HG02571 (cell line): ENCODE results near the gene MAGEA2.
"Not testable (repeated sequence)": the region's sequence is repeated elsewhere in the genome, so short reads cannot be mapped to it uniquely, and the experiment has no call there.

Experiments
- ATAC-seq: cut with Tn5 transposase; IDR thresholded peaks from one replicate; pipeline ENCODE4 v1.9.1; 2021; ENCODE audit warnings: mild to moderate bottlenecking, moderate library complexity; ENCODE audit not compliant: unreplicated experiment

MAGEA2 gene

DNA sequence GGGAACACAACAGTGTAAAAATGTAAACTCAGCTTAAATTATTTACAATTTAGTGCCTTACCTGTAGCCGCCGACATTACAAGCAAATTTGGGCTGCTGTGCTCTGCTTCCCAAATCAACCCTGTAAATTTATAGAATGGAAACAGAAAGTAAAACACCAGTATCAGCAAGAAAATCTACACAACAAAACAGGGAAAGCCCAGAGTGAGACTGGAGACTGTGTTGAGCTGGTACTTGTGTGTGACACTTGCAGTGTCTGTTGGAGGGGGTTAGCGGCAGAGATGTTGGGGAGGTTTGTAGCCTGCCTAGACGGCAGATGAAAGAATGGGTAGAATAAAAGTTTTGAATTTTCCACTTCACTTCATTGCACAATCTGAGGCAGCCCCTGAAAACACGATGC lies 40.4 kb downstream of the MAGEA2 start:
- ATAC-seq: not testable (repeated sequence)

DNA sequence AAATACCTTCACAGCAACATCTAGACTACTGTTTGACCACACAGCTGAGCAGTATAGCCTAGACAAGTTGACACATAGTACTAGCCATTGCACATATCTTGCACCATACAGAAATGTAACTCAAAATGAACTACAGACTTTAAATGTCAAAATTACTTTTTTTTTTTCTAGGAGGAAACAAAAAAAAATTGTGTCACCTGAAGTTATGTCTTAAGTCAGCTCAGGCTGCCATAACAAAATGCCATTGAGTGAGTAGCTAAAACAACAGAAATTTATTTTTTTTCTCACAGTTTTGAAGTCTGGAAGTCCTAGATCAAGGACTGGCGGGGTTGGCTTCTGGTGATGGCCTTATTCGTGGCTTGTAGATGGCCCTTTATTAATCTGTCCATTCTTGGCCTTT lies 44.5 kb downstream of the MAGEA2 start, which contains the start of gene CSAG2:
Gene CSAG2 (minus strand): TSS at position 101 of the 400 bp plus-strand sequence. CDS start 161 bp downstream, outside the sequence.
- not testable (repeated sequence) for ATAC-seq

DNA sequence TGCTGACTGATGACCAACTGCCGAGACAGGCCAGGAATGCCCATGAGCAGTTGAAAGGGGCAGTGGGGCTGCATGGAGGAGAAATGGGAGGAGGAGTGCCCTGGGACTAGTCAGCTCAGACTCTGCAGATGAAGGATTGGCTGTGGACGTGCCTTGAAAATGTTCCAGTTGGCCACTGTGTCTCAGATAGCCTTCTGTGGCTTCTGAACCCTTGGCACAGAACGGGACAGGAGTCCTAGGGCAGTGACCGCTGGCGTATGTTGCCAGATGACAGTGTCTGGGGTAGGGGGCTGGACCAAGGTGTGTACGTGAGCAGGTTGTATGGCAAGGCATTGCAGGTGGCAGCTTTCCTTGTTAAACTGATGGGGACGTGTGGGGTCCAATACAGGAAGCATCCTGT lies 47.1 kb downstream of the MAGEA2 start:
- not testable (repeated sequence) for ATAC-seq

DNA sequence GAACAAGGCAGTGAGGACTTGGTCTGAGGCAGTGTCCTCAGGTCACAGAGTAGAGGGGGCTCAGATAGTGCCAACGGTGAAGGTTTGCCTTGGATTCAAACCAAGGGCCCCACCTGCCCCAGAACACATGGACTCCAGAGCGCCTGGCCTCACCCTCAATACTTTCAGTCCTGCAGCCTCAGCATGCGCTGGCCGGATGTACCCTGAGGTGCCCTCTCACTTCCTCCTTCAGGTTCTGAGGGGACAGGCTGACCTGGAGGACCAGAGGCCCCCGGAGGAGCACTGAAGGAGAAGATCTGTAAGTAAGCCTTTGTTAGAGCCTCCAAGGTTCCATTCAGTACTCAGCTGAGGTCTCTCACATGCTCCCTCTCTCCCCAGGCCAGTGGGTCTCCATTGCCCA lies 53.3 kb downstream of the MAGEA2 start:
- not testable (repeated sequence) for ATAC-seq
